Uterus (tissue), 2 donors: ENCODE measurements around the gene WDR27.

Source experiments
- POLR2A ChIP-seq, 2 donors: fragments of 450-650 bp; IDR thresholded peaks; one replicate each; pipeline ENCODE4 v1.6.1; 2016; ENCODE audit warnings: antibody characterized with exemption in 2 of 2, mild to moderate bottlenecking in 1 of 2, moderate library complexity in 1 of 2
- TF ChIP-seq, protein P1 (sequence below), 4 experiments: fragments of 200-600 bp in 2 of 4; fragments of 450-650 bp in 2 of 4; sonication (generic) in 2 of 4; IDR thresholded peaks; one replicate each; pipeline ENCODE4 v1.5.1; 2016 to 2019; ENCODE audit warnings: antibody characterized with exemption in 4 of 4, mild to moderate bottlenecking in 2 of 4, moderate library complexity in 1 of 4

DNA sequence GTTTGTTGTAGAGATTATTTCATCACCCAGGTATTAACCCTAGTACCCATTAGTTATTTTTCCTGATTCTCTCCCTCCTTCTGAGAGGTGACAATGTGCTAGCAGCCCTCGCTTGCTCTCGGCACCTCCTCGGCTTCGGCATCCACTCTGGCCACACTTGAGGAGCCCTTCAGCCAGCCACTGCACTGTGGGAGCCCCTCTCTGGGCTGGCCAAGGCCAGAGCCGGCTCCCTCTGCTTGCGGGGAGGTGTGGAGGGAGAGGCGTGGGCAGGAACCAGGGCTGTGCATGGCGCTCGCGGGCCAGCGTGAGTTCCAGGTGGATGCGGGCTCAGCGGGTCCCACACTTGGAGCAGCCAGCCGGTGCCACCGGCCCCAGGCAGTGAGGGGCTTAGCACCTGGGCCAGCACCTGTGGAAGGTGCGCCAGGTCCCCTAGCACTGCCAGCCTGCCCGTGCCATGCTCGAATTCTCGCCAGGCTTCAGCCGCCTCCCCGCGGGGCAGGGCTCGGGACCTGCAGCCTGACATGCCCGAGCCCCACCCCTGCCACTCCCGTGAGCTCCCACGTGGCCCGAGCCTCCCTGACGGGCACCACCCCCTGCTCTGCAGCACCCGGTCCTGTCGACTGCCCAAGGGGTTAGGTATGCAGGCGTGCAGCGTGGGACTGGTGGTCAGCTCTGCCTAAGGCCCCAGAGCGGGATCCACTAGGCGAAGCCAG, 221.9 kb downstream of the WDR27 start:
- TF ChIP-seq POLR2A (IDR thresholded peaks at IDR 0.05): no peak
- TF ChIP-seq, protein P1, sequence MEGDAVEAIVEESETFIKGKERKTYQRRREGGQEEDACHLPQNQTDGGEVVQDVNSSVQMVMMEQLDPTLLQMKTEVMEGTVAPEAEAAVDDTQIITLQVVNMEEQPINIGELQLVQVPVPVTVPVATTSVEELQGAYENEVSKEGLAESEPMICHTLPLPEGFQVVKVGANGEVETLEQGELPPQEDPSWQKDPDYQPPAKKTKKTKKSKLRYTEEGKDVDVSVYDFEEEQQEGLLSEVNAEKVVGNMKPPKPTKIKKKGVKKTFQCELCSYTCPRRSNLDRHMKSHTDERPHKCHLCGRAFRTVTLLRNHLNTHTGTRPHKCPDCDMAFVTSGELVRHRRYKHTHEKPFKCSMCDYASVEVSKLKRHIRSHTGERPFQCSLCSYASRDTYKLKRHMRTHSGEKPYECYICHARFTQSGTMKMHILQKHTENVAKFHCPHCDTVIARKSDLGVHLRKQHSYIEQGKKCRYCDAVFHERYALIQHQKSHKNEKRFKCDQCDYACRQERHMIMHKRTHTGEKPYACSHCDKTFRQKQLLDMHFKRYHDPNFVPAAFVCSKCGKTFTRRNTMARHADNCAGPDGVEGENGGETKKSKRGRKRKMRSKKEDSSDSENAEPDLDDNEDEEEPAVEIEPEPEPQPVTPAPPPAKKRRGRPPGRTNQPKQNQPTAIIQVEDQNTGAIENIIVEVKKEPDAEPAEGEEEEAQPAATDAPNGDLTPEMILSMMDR (IDR thresholded peaks at IDR 0.05): no peak
